Dendritic cell treated with granulocyte-macrophage colony-stimulating factor and Interleukin-4, amounts not matched to agents 40 ng/mL and 50 ng/mL, for 4 days (primary cell): Measurements from ENCODE around the gene SLC18A2.

Experiments
- H3K27ac Mint-ChIP-seq: one replicate; pipeline ENCODE4 v1.8.0; 2022; ENCODE audit warnings: mild to moderate bottlenecking, mixed read lengths
- H3K27me3 Mint-ChIP-seq: one replicate; pipeline ENCODE4 v1.8.0; 2022; ENCODE audit warnings: mild to moderate bottlenecking, mixed read lengths
- H3K36me3 Mint-ChIP-seq: one replicate; pipeline ENCODE4 v1.8.0; 2022; ENCODE audit warnings: low read depth, mixed read lengths
- H3K4me1 Mint-ChIP-seq: one replicate; pipeline ENCODE4 v1.8.0; 2022; ENCODE audit warnings: low read depth, mixed read lengths
- H3K4me3 Mint-ChIP-seq: one replicate; pipeline ENCODE4 v1.8.0; 2022; ENCODE audit warnings: mild to moderate bottlenecking, moderate library complexity, mixed read lengths
- H3K9me3 Mint-ChIP-seq: one replicate; pipeline ENCODE4 v1.8.0; 2022; ENCODE audit warnings: mixed read lengths
- intact Hi-C: fragments of 100-400 bp; cut with micrococcal nuclease; formaldehyde crosslinking; loops from one replicate; pipeline ENCODE4 v1.15.0; 2022

The SLC18A2 gene

DNA sequence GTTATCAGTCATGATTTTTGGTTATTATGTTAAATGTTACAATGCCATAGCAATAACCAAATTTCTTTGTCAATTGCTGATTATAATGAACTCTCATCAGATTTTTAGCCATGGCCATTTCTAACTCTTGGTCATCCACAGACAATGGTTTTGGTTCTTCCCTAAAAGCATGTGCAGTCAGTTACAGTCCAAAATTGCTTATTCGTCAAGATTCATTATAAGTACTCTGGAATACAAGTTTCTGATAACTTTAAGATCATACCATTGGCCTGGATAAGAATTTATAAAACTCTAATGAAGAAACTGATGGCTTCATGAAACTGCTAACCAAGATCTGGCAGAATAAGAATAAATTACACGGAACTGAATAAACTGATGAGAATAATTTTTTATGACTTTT, 83.5 kb downstream of the SLC18A2 start:
- H3K27me3 Mint-ChIP-seq, result no peaks in the 10 kb centered on the region
- H3K27ac Mint-ChIP-seq, result no peak overlapping the region
- H3K4me1 Mint-ChIP-seq, result peaks cover 7% of the 10 kb centered on the region
- H3K9me3 Mint-ChIP-seq, result no peaks in the 10 kb centered on the region
- H3K36me3 Mint-ChIP-seq, result peaks cover 11% of the 10 kb centered on the region
- H3K4me3 Mint-ChIP-seq, result no peak overlapping the region
- intact Hi-C loops, result no loop called here

DNA sequence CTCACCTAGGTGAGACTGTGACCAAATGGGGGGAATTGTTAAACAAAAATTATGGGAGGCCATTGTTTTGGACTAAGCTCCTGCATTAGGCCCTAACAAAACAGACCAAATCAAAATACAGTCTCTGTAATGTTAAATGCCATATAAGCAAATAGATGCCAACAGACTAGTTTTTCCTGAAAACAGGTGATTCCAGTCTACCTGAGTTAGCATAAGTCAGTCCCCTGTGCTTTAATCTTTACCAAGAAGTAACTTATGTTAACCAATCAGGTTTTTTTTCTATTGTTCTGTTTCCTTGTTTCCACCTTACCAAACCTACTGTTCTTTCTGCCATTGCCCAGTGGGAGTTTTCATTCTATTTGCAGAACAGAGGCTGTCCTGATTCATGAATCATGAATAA, 86.3 kb downstream of the SLC18A2 start:
- Mint-ChIP-seq H3K9me3 (no peaks in the 10 kb centered on the region), H3K4me1 (peaks cover 21% of the 10 kb centered on the region), H3K27me3 (no peaks in the 10 kb centered on the region), H3K4me3 (no peak overlapping the region), H3K27ac (no peak overlapping the region), H3K36me3 (peaks cover 25% of the 10 kb centered on the region)
- intact Hi-C loops, result no loop called here
